HEK293T (cell line): ENCODE results near the gene TRIM47.

ENCODE experiments used
- CTCF ChIA-PET: fragments of 350-600 bp; formaldehyde crosslinking; extraction: SDS; loops from one replicate; lab custom pipeline; 2021; ENCODE audit warnings: antibody characterized with exemption, inconsistent platforms; lab: Yijun Ruan, JAX
- POLR2A ChIA-PET: fragments of 350-600 bp; formaldehyde crosslinking; extraction: SDS; loops from one replicate; lab custom pipeline; 2020; ENCODE audit warnings: antibody characterized with exemption, inconsistent platforms; lab: Yijun Ruan, JAX
- DNase-seq: peaks from one replicate; pipeline ENCODE4 v3.0.0; 2012; ENCODE audit warnings: mixed read lengths; ENCODE audit errors: extremely low spot score
- ARNT ChIP-seq: fragments of 450-650 bp; IDR thresholded peaks from 2 replicates; pipeline ENCODE4 v1.6.1; 2017; ENCODE audit warnings: mild to moderate bottlenecking
- BHLHE40 ChIP-seq: fragments of 450-650 bp; IDR thresholded peaks from 2 replicates; pipeline ENCODE4 v1.6.1; 2016; ENCODE audit warnings: mild to moderate bottlenecking, moderate library complexity, borderline replicate concordance
- CTBP1 ChIP-seq: fragments of 450-650 bp; IDR thresholded peaks from 2 replicates; pipeline ENCODE4 v1.6.1; 2016; ENCODE audit warnings: borderline replicate concordance
- ELF4 ChIP-seq: fragments of 450-650 bp; IDR thresholded peaks from 2 replicates; pipeline ENCODE4 v1.6.1; 2017; ENCODE audit warnings: antibody characterized with exemption
- FOXA1 ChIP-seq: fragments of 450-650 bp; IDR thresholded peaks from 2 replicates; pipeline ENCODE4 v1.6.1; 2016; ENCODE audit warnings: mild to moderate bottlenecking
- FOXK2 ChIP-seq: fragments of 450-650 bp; IDR thresholded peaks from 2 replicates; pipeline ENCODE4 v1.6.1; 2016; ENCODE audit warnings: mild to moderate bottlenecking
- FOXM1 ChIP-seq: fragments of 450-650 bp; IDR thresholded peaks from 2 replicates; pipeline ENCODE4 v1.6.1; 2017; ENCODE audit warnings: mild to moderate bottlenecking, borderline replicate concordance
- HDGF ChIP-seq: fragments of 450-650 bp; IDR thresholded peaks from 2 replicates; pipeline ENCODE4 v1.6.1; 2017; ENCODE audit warnings: antibody characterized with exemption, borderline replicate concordance
- L3MBTL2 ChIP-seq: fragments of 450-650 bp; conservative IDR thresholded peaks from 2 replicates; pipeline ENCODE4 v1.6.1; 2016; ENCODE audit warnings: mild to moderate bottlenecking
- LEF1 ChIP-seq: fragments of 450-650 bp; IDR thresholded peaks from 2 replicates; pipeline ENCODE4 v1.6.1; 2017; ENCODE audit warnings: mild to moderate bottlenecking, borderline replicate concordance
- NFRKB ChIP-seq: fragments of 450-650 bp; IDR thresholded peaks from 2 replicates; pipeline ENCODE4 v1.6.1; 2016; ENCODE audit warnings: mild to moderate bottlenecking, moderate library complexity
- PKNOX1 ChIP-seq: fragments of 450-650 bp; IDR thresholded peaks from 2 replicates; pipeline ENCODE4 v1.6.1; 2016
- SP1 ChIP-seq: fragments of 450-650 bp; IDR thresholded peaks from 2 replicates; pipeline ENCODE4 v1.6.1; 2017
- SUZ12 ChIP-seq: fragments of 450-650 bp; IDR thresholded peaks from 2 replicates; pipeline ENCODE4 v1.6.1; 2016; ENCODE audit warnings: mild to moderate bottlenecking
- TARDBP ChIP-seq: fragments of 450-650 bp; IDR thresholded peaks from 2 replicates; pipeline ENCODE4 v1.6.1; 2016
- ZNF384 ChIP-seq: fragments of 450-650 bp; IDR thresholded peaks from 2 replicates; pipeline ENCODE4 v1.6.1; 2016

TRIM47 gene

GRCh38 chr17:75831032-75831571 is 47.3 kb downstream of the TRIM47 start:
- POLR2A ChIA-PET, result interaction anchor here (1.4 to 1.6 kb wide), 2 partner anchors 51 to 52 kb away, joined by 4 to 22 read pairs; a partner anchor contains a TSS
- DNase-seq, result no peak
- CTCF ChIA-PET, result no interaction called here
- TF ChIP-seq ELF4 (no peak), ARNT (no peak), SP1 (no peak), LEF1 (no peak), ZNF384 (no peak), NFRKB (no peak), TARDBP (no peak)

- ChIA-PET CTCF (interaction anchor here (0.5 to 1.4 kb wide), 13 partner anchors 9 to 173 kb away, joined by 3 to 11 read pairs (median 4); partner anchors contain the start of genes GALK1 and WBP2), POLR2A (interaction anchor here (0.9 to 1.6 kb wide), 6 partner anchors 18 to 65 kb away, joined by 3 to 22 read pairs (median 5); partner anchors contain the start of gene WBP2)
- TF ChIP-seq L3MBTL2 (no peak), CTBP1 (no peak), HDGF (0 out of 2 replicates have a peak, but pooled peaks have one; percentile 31), SUZ12 (no peak)
- peak; percentile 73 for DNase-seq
Observed at GRCh38 chr17:75830164-75831031, 48.0 kb downstream of the TRIM47 start.

- TF ChIP-seq ELF4 (no peak), SUZ12 (no peak), BHLHE40 (no peak), ARNT (no peak)
- no peak for DNase-seq
- CTCF ChIA-PET, result interaction anchor here (0.8 to 1.4 kb wide), 12 partner anchors 9 to 76 kb away, joined by 3 to 11 read pairs (median 4); partner anchors contain the start of genes GALK1 and WBP2
- POLR2A ChIA-PET, result interaction anchor here (0.9 to 1.6 kb wide), 6 partner anchors 18 to 64 kb away, joined by 3 to 22 read pairs (median 5); partner anchors contain the start of gene WBP2
Observed at GRCh38 chr17:75829747-75830146, 48.6 kb downstream of the TRIM47 start.

- ChIA-PET CTCF (interaction anchor here (0.7 to 1.2 kb wide), 3 partner anchors 41 to 65 kb away, joined by 3 to 4 read pairs (median 3); no protein-coding TSS in a partner anchor), POLR2A (interaction anchor here (1.0 kb wide), 1 partner anchor 49 kb away, joined by 6 read pairs; a partner anchor contains a TSS)
- DNase-seq, result no peak
- no peak for TF ChIP-seq FOXA1
- no peak for TF ChIP-seq NFRKB
- no peak for TF ChIP-seq L3MBTL2
- TF ChIP-seq BHLHE40, result no peak
- TF ChIP-seq PKNOX1, result no peak
Observed at GRCh38 chr17:75828741-75829140, 49.6 kb downstream of the TRIM47 start.

- CTCF ChIA-PET, result interaction anchor here (1.7 to 1.8 kb wide), 2 partner anchors 9 to 51 kb away, joined by 4 read pairs; no protein-coding TSS in a partner anchor
- DNase-seq, result no peak
- POLR2A ChIA-PET, result interaction anchor here (1.0 to 3.6 kb wide), 4 partner anchors 27 to 72 kb away, joined by 3 to 23 read pairs (median 5); partner anchors contain the start of gene WBP2
- TF ChIP-seq BHLHE40 (no peak), ZNF384 (no peak), LEF1 (no peak), FOXK2 (no peak), NFRKB (no peak), FOXA1 (no peak), FOXM1 (no peak), TARDBP (no peak), L3MBTL2 (no peak), SP1 (no peak), ARNT (no peak), SUZ12 (no peak), HDGF (no peak), PKNOX1 (no peak), ELF4 (no peak), CTBP1 (no peak)
Observed at GRCh38 chr17:75828076-75828400, 50.3 kb downstream of the TRIM47 start.

- TF ChIP-seq LEF1, result no peak
- no peak for TF ChIP-seq SUZ12
- TF ChIP-seq PKNOX1, result no peak
- no peak for TF ChIP-seq L3MBTL2
- no peak for TF ChIP-seq NFRKB
- no peak for TF ChIP-seq FOXM1
- TF ChIP-seq CTBP1, result no peak
- no peak for TF ChIP-seq ELF4
- TF ChIP-seq FOXA1, result no peak
- POLR2A ChIA-PET, result interaction anchor here (0.9 to 3.6 kb wide), 7 partner anchors 11 to 73 kb away, joined by 3 to 23 read pairs (median 4); partner anchors contain the start of genes UNK and WBP2
- DNase-seq, result peak; percentile 91
Observed at GRCh38 chr17:75827308-75828075, 50.9 kb downstream of the TRIM47 start.

More at GRCh38 chr17:75827308-75828075, 50.9 kb downstream of the TRIM47 start:
- CTCF ChIA-PET, result interaction anchor here (0.5 to 1.8 kb wide), 9 partner anchors 9 to 513 kb away, joined by 3 to 4 read pairs (median 4); partner anchors contain the start of gene WBP2
